Endometrial microvascular endothelial cells (primary cell): ENCODE results near the gene SYTL3. TPM values are rescaled to one million over a fixed set of nuclear protein-coding genes. Genes with fewer than 3 reads are reported as not detected.

Experiments
- in situ Hi-C: cut with HindIII; loops from 2 replicates; pipeline ENCODE4 v1.10.0; 2017; ENCODE audit warnings: low sequenced_read_pairs, low pct_unique_long_range_greater_than_20kb; ENCODE audit errors: inconsistent ontology term
- total RNA-seq: library from RNA; depleted of rRNA; stranded (reverse); fragments of >200 nt; gene quantifications from one replicate; pipeline ENCODE4 v1.2.3, GENCODE V29; 2015; ENCODE audit errors: inconsistent ontology term

SYTL3 gene
- total RNA-seq, 1 donor from 2014 or later: 7.3 TPM

DNA sequence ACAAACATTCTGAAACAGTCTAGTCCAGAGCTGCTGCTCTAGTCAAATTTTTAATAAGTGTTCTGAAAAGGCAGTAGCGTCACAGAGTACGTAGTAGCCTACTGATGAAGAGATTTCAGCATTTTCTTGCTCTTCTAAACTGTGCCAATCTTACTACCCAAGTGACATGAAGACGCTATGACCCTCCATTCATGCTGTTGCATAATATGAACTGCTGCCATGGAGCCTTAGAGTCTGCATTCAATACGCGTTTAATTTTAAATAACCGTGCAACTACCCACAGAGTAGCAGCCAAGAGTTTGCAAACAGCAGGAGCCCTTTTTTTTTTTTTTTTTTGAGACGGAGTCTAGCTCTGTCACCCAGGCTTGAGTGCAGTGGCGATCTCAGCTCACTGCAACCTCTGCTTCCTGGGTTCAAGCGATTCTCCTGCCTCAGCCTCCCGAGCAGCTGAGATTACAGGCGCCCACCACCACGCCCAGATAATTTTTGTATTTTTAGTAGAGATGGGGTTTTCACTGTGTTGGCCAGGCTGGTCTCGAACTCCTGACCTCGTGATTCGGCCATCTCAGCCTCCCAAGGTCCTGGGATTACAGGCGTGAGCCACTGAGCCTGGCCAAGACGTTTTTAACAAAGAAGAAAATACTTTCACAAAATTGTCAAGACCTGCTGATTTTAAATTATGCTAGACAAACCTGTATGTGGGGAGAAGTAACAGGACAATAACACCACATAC lies 125.0 kb downstream of the SYTL3 start:
- in situ Hi-C loops: no loop called here

DNA sequence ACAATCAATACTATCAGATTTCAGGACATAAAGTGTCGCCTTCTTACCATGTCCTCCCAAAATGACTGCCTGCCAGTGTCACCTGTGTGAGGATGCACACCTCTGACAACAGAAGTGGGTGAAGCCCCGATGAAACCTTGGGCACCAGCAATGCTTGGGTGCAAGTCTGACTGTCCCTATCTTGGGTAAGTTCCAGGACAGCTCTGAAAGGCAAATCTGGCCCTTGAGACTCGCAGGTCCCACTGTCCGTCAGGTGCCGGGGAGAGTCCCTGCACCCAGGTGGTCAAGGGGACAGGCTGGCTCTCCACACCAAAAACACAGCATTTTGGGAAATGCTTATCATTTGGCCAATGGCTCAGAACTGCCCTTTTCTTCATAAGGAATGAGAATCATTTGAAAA lies 126.0 kb downstream of the SYTL3 start:
- in situ Hi-C loops: no loop called here

GRCh38 chr6:158776737-158777136 lies 126.9 kb downstream of the SYTL3 start:
- in situ Hi-C loops: no loop called here

DNA sequence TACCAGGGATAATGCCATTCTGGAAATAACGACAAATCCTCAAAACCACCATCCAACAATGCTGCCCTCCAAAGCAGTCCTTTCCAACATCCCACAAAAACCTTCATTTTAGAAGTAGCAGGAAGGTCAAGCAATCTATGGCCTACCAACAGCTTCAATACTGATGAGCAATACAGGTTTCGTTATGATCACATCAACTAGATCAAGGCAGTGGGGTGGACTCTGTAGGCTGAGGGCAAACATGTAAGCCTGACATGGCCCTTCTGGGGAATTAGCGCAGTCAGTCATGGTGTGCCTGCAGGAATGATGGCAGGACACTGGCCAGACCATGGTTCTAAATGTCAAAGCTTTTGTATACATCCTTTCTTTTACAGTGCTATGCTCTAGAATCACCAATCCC lies 127.7 kb downstream of the SYTL3 start:
- in situ Hi-C loops: no loop called here

- in situ Hi-C loops: no loop called here
These were observed 128.2 kb downstream of the SYTL3 start for GRCh38 chr6:158778005-158778527.

- in situ Hi-C loops: no loop called here
These were observed 130.5 kb downstream of the SYTL3 start for GRCh38 chr6:158780246-158780884.

DNA sequence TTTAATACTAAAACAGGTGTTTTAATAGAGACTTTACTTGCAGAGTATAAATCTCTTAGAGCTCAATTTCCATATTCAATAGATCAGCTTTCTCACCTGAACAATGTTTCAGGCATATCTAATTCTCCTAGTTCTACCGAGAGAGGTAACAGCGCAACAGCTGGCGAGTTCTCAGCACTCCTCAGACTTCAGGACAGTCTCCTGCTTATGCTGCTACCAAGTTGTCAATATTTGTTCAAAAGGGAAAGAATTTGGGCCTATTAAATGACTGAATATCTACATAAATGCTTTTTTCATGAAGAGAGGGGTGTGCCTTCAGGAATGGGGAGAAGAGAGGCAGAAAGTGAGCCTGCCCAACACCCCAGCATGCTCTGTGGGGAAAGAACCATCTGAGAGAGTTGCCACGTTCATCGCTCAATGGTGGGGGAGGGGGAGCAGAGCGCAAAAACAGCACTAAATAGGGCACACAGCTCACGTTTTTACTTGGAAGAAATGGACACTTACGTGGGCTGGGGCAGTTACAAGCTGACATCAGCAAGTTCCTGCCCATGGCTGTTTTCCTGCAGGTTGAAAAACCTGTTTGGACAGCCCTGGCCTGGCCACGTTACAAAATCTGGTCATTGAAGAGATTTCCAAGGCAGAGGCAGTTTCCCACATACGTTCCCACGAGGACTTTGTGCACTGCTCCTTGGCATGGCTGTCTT lies 131.3 kb downstream of the SYTL3 start:
- in situ Hi-C loops: no loop called here

GRCh38 chr6:158781692-158782373 lies 132.0 kb downstream of the SYTL3 start:
- in situ Hi-C loops: no loop called here

DNA sequence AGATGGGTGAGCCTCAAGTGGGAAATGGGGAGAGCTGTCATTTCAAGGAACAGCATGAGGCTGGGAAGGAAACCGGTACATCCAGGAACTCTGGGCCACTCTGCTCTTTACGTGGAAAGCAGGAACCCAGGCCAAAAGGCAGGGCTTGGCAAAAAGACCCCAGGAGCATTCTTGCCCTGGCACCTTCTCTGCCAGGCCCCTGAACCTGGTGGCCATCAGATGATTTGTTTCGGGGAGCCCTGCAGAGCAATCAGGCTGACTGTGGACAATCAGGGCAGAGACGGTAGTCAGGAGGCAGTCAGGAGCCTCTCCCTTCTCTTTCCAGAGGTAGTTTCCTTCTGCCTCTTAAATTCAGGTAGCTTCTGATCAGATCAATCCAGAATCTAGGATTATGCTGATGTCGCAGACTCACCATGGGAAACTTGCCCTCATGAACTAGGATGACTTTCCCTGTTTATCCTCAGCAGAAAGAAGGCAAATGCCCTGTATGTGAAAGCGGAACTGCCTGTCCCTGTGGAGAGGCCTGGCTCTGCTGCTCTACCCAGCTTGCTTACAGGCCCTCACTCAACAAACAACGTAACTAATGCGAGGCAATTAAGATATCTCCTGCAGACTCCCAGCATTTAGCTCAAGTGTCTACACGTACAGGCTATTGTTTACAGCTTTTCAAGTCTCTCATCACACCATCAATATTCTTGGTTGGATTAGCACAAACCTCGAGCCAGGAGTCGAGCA lies 132.7 kb downstream of the SYTL3 start:
- in situ Hi-C loops: no loop called here

- in situ Hi-C loops: no loop called here
These were observed 133.3 kb downstream of the SYTL3 start for GRCh38 chr6:158783167-158783450.

- in situ Hi-C loops: no loop called here
These were observed 134.0 kb downstream of the SYTL3 start for GRCh38 chr6:158783851-158784250.

- in situ Hi-C loops: no loop called here
These were observed 134.7 kb downstream of the SYTL3 start for GRCh38 chr6:158784505-158784904.

- in situ Hi-C loops: no loop called here
These were observed 135.2 kb downstream of the SYTL3 start for GRCh38 chr6:158785036-158785435.

DNA sequence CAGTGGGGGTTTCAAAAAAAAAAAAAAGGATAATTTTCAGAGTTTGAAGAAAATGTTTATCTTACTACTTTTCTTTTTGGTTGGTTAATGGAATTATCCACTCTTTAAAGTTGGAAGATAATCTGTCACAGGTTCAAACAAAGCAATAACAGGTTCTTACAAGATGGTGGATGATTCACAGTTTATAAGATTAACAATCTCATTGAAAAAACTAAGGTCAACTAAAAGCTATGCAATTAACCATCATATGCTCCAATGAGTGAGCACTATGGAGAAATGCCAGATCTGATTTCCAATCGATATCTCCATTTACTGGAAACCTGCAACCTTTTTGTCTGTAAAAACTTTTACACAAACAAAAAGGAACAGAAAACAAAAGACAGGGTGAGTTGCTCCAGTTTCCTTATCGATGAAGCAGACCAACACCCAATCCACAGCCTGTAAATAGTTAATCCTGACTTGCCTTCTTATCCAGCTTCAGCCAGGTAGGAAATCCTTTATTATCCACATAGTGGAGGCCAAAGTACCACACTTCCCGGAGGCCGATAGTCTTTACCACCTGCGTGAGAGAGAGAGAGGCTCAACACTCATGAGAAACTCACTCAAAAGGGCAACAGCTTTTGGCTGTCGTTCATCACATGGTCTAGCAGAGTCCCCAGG lies 136.9 kb downstream of the SYTL3 start:
- in situ Hi-C loops: no loop called here

DNA sequence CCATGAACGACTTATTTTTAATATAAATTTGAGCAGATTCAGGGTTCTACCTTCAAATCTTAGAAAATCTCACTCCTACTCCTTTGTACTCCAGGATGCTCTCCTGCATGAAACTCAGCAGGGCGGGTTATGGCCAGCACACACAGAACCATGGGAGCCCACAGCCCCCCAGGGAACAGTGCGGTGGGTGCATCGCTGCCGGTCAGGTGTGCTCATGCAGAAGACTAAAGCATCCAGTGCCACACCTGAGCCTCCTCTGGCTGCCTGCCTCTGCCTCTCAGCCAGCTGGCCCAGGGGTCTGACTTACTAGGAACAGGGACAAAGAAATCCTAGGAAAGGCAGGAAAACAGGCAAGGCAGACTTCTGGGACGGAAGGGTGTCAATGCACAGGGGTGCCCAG lies 137.5 kb downstream of the SYTL3 start:
- in situ Hi-C loops: no loop called here

- in situ Hi-C loops: no loop called here
These were observed 139.5 kb downstream of the SYTL3 start for GRCh38 chr6:158789115-158789917.

DNA sequence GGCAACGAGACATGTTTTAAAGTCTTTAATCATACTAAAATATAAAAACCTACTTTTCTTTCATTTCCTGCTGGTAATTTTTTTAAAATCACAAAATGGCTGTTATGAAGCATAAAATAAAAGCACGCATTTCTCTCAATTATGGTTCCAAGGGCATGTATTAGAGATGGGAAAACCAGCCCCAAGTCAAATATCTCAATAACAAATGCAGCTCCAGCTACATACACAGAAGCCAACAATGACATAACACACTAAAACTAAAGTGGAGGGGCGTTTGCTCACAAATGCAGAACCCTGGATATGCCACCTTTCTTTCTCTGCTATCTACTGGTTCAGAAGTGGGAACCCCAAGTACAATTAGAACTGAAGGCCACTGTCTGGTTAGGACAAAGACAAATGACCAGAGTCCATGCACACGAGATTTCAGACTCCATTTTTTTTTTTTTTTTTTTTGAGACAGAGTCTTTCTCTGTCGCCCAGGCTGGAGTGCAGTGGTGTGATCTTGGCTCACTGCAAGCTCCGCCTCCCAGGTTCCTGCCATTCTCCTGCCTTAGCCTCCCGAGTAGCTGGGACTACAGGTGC lies 141.5 kb downstream of the SYTL3 start:
- in situ Hi-C loops: no loop called here
